DMS53 treated with DMSO at 0.1 percent for 48 hours (cell line): ENCODE results near the gene ARF1.

ENCODE experiments used
- DNase-seq: peaks from one replicate; lab custom pipeline; 2025; ENCODE audit not compliant: unreplicated experiment; lab: John Stamatoyannopoulos, UW

Gene ARF1

DNA sequence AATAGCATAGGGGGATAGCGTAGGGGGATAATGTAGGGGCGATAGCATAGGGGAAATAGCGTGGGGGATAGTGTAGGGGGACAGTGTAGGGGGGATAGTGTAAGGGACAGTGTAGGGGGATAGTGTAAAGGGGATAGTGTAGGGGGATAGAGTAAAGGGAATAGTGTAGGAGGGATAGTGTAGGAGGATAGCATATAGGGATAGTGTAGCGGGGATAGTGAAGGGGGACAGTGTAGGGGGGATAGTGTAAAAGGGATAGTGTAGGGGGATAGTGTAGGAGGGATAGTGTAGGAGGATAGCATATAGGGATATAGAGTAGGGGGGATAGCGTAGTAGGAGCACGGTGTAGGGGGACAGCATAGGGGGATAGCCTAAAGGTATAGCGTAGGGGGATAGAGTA, 14.1 kb upstream of the ARF1 start:
- DNase-seq = no peak

DNA sequence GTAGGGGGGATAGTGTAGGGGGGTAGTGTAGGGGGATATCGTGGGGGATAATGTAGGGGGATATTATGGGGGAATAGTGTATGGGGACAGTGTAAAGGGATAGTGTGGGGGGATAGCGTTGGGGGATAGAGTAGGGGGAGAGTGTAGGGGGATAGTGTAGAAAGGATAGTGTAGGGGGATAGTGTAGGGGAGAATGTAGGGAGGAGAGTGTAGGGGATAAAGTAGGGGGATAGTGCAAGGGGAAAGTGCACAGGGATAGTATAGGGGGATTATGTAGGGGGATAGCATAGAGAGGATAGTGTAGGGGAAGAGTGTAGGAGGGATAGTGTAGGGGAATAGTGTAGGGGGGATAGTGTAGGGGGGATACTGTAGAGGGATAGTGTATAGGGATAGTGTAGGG, 12.3 kb upstream of the ARF1 start:
- DNase-seq = no peak

DNA sequence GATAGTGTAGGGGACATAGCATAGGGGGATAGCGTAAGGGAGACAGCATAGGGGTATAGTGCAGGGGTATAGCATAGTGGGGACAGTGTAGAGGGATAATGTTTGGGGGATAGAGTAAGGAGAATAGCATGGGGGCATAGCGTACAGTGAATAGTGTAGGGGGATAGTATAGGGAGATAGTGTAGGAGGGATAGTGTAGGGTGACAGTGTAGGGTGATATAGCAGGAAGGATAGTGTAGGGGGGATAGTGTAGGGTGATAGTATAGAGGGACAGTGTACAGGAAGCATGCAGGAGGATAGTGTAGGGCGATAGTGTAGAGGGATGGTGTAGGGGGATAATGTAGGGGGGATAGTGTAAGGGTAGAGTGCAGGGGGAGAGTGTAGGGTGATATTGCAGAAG, 11.7 kb upstream of the ARF1 start:
- DNase-seq = no peak

DNA sequence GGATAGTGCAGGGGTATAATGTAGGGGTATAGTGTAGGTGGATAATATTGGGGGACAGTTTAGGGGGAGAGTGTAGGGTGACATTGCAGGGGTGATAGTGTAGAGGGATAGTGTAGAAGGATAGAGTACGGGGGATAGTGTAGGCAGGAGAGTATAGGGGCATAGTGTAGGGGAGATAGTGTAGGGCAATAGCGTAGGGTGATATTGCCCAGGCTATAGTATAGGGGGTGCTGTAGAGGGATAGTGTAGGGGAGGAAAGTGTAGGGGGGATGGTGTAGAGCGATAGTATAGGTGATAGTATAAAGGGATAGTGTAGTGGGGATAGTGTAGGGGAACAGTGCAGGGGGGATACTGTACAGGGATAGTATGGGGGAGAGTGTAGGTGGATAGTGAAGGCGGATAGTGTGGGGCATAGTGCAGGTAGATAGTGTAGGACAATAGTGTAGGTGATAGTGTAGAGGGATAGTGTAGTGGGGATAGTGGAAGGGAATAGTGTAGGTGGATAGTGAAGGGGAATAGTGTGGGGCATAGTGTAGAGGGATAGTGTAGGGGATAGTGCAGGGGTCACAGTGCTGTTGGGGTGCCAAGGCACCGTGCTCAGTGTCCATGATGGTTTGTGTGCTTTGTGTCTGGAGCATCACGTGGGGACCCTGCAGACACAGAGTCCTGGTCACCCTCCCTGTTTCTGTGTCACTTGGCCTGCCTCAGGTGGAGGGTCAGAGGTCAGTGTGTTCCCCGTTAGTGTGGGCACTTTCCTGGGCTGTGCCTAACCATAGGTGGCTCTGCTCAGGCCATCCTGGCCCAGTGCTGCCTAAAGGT, 10.5 kb upstream of the ARF1 start:
- DNase-seq = no peak

DNA sequence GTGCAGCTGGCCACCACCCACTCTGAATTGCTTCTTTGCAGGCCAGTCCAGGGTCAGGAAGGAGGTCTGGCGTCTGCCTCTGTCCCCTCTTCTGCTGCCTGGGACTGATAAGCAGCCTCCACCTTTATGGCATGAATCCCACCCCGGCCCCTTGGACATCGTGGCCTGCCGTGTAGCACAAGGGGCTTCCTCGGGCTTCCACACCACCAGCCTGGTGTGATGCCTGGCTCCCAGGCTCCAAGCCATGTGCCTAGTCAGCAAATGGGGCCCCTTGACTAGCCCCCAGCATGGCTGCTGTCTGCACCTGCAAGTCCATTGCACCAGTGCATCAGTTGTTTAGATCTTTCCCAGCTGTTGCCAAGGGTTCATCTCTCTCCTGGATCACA, 9.9 kb upstream of the ARF1 start:
- DNase-seq = no peak

DNA sequence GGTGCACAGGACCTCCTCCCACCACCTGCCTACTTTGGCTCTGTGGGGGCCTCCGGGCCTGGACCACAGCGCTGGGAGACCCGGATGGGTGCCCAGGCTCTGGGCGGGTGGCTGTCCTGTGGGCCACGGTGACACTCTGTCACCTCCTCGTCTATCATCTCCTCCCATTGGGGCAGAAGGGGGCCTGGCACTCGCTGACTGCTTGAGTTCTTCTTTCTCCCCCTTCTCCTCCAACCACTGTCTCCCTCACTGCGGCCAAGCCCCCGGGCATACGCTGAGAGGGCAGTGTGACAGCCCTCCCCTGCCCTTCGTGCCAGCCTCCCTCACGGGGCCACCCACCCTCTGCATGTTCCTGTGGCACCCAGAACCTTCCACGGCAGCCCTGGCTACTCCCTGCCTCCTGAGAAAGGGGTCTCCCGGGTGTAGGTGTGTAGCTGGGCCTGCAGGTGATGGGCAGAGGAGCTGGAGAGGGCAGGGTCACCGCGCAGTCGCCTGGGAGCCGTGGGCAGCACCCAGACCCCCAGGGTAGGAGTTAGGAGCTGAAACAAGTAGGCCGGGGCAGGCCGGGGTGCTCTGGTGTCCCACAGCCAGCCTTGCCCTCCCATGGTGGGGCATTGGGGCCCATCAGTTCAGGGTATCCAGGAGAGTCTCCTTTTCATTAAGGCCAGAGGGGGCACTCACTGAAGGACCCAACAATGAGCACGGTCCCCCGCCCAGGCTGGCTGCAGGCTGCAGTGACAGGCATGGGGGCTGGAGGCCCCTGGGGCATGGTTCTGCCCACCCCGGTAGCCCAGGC, 9.2 kb upstream of the ARF1 start:
- DNase-seq = no peak

DNA sequence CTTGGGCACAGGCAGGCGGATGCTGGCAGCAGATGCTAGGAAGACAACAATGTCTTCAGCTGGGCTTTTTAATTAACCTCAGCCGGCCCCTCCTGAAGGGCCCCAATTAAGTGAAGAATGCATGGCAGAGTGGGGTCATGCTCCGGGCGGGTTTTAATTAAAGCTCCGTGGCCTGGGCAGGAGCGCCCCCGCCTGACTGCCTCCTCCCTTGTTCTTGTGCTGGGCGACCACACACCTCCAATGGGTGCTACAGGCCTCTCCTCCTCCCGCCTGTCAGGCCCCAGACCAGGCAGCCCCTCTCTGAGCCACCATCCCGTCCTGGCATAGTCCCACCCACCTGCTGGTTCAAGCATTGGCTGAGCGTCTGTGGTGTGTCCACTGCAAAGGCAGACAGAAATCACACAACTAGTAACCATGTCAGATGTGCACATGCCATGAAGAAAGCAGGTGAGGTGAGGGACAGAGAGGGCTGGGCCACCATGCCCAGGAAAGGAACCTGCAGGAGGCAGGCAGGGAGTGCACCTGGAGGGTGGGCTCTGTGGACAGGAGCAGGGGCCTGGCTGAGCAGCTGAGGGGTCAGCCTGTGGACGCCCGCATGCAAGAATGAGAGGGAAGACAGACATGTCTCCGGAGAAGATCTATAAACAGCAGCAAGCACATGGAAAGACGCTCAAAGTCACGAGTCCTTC, 8.5 kb upstream of the ARF1 start:
- no peak for DNase-seq

DNA sequence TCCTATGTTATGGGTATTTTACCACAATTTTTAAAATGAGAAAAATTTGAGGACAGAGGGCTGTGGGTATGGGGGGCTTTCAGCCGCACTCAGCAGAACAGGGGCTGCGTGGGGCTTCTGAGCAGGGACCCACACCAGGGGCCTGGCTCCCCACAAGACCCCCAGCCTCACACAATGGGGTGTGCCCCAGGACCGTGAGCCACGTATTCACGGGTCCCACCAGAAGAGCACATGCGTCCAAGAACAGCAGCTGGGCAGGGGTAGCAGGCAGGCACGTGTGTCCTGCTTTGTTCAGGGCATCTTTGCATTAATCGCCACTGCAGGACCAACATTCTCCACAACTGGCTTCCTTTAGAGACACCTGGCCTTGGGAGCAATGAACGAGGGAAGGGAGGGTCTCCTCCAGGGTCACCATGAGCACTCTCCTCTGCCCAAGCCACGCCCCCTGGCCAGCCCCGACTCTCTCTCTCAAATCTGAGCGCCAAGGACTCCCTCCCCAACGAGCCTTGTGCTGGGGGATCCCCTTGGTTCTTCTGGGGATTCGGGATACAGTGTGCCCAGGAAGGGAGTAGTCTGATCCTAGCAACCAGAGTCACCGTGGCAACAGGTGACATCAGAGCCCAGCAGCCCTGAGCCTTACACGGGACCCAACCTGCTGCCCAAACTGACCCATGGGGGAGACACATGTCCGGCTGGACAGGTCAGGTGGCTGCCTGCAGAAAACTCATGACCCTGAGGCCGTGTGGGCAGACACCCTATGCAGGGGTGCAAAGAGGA, 7.4 kb upstream of the ARF1 start:
- no peak for DNase-seq

DNA sequence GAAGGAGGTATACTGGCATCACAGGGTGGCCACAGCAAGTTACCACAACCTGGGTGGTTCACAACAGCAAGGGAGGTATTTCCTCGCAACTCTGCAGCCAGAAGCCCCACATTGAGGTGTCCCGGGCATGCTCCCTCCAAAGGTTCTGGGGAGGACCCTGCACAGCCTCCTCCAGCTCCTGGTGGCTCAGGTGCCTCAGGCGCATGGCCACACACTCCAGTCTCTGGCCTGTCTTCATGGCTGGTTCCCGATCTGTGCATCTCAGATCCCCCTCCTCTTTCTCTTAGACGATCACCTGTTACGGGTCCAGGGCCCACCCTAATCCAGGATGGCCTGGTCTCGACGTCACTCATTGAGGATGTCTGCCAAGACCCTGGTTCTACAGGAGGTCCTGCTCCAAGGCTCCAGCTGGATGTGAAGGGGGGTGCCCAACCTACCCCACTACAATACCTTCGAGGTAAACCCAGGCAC, 6.7 kb upstream of the ARF1 start:
- no peak for DNase-seq

DNA sequence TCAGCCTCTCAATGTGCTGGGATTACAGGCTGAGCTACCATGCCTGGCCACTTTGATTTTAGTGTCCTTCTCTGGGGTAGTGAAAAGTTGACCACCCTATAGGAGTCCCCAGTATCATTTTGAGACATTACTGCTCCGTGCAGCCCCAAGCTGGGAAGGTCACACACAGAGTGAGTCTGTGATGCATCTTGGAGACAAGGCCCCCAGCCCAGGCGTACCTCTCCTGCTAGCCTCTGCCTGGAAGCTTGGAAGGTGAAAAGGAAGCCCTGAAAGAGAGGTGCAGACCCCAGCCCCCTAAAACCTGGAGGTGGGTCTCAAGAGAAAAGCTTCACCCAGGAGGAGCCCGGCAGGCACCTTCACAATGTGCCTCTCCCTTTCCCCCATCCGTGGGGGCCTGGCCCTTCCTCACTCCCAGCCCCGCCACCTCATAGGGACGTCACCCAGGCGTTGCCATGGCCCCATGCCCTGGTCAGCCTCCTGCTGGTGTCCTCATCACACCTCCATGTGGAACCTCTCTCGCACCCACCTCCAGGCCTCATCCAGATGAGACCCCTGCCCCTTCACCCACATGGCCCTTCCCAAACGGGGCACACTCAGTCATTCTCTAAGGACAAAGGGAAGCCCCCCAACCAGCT, 5.6 kb upstream of the ARF1 start:
- DNase-seq = no peak

DNA sequence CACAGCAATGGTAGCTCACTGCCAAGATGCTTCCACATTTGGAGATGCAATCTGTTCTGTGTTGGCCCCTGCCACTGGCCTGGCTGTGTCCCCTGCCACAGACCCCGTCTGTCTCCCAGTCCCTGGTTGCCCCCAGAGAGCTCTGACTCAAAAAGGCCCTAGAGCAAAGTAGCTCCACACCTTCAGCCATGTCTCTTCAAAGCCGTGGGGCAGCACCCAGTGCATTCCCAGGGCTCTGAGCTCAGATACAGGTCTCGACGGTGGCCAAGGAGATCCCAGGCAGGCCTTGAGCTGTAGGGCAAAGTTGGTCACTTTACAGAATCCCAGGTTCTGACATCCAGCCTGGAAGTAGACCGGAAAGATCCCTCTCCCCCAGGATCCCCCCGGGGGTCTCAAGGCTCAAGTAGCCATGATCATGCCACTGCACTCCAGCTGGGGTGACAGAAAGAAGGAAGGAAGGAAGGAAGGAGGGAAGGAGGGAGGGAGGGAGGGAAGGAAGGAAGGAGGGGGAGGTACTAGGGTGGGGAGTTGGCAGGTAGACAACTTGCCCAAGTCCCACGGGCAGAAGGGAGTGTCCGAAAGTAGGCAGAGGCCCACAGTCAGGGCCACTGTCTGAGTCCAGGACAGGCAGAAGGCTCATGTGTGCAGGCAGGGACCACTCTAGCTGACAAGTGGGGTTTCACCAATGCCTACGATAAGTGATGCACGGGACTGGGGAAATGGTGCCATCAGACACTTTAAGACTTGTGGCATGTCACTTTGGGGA, 4.8 kb upstream of the ARF1 start:
- no peak for DNase-seq

DNA sequence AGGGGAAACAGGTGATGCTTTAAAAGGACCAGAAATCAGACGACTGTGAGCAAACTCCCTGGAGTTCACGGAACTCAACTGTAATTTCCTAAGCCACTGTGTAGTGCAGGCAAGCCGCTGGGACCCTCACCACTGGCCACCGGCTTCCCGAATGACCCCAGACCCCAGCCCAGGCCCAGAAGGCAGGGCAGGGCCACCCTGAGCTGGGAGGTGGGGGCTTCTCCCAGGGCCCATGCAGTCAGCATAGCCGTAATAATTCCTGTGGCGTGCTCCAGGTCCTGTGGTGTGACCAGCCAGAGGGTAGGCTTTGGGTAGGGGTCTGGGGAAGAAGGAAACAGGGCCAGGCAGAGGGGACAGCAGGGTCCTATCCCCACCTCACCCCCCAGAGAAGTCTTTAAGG, 3.5 kb upstream of the ARF1 start:
- DNase-seq = no peak

DNA sequence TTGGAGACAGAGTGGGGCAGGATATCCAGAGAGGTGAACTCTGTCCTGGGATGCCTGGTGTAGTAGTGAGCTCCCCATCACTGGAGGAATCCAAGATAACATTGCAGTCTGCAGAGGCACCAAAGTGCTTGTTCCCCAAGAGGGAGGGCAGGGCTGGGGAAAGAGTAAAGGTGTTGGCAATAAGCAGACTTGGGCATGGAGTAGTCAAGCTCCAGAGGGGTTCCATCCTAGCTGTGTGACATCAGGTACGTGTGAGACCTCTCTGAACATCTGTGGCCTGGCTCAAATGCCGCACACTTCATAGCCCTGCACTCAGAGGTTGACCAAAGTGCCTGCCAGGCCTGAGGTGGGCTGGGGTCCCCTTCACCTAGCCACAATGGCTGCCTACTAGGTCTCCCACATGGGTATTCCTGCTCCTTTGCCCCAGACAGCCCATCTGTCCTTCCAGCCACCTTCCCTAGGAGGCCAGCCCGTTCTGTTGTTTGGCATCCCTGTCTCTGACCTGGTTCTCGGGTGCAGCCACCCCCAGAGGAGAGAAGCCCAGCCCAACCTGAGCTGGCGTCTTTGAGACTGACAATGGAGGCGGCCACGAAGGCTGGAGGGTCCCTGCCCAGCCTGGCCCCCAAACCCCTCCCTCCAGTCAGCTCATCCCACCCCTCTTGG, 2.8 kb upstream of the ARF1 start:
- DNase-seq = no peak

DNA sequence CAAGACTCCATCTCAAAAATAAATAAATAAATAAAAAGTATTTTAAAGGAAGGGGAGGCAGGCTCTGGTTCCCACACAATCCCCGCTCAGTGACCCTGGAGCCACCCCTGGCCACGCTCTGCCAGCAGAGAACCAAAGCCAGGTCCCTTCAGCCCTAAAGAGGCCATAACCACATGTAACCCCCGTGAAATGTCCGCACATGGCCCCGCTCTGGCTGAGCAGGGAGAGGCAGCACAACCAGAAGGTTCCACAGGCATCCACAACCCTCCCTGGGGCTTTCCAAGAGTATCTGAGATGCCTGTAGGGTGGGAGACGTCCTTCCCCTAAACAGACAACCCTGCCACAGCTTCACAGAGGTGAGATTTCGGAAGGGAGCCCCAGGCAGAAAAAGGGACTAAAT, 1.4 kb upstream of the ARF1 start:
- DNase-seq = no peak

DNA sequence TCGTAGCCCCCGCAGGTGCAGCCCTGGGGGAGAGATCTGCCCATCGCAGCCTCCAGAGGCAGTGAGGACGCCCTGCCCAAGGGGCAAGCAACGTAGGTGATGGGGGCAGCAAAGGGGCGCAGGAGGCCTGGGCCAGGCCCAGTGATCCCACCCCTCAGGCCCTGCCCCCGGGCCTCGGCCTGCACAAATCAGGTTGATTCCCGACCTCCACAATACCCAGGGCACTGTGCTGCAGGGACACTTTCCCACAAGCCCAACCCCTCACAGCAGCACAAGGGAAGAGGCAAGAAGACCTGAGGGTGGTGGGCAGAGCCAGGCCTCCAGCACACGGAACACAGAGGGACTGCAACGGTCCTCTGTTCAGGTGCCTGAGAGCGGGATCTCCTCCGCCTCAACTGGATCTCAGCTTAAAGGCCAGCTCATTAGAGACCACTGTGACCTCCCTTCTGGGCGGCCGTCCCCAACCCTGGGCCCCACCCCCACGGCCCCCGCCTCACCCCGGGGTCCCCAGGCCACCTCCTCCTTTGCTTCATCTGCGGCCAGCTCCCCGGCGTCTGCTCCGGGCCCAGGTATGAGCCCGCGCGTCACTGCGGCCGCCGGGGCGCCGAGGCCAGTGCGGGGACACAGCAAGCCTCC, 812 bp upstream of the ARF1 start:
- no peak for DNase-seq

DNA sequence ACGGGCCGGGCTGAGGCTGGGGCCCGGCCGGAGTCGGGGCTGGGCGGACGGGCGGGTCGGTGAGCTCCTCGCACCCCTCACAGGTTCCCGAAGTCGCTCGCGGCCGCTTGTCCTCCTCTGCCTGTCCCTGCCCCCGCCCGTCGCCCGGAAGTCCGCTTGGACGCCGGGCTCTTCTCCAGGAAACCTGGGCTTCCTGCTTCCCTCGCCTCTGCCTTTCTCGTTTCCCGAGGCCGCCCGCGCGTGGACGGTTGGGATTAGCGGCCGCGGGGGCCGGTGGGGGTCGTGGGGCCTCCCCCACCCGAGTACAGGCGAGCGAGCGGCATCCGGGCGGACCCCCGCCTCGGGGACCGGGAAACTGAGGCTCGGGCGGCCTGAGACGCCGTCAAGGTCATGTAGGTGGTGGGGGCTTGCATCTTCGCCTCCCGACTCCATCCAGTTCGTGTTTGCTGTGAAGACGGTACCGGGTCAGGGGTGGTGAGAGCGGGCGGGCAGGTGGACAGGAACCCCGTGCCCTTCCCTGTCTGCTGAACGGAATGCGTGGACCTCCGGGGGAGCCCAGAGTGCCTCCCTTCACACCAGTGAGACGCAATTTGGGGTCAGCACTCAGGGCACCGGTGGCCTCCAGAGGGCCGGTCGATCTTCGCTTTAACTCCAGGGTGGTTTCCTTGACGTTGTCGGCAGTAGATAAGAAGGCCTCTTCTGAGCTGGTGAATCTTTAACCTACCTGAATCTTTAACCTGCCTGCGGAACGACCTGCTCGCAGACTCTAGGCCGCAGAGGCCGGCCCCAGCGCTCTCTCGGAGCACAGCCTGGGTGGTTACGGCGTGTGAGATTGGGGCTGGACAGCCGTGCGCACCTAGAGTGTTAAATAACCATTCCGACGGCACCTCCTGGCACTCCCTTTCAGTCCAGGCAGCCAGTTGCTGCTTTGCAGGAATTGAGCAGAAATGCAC, 686 bp downstream of the ARF1 start:
- no peak for DNase-seq

DNA sequence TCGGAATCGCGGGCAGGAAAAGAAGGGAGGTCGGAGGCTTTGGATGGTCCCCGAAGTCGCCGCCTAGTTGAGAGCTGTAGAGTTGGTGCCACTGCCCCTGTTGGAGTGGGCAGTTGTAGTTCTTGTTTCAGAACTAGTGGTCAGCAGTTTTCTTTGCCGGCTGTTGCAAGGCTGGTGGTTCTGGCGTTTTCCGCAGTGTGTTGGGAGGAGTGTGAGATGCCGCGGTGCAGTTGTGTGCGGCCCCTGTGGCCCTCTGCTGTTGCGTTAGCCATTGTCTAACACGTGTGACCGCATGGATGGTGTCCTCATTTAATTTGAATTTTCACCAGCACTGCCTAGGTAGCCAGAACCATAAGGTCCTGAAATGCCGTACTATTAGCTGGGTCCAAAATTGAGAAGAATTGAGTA, 1.4 kb downstream of the ARF1 start:
- DNase-seq = no peak

DNA sequence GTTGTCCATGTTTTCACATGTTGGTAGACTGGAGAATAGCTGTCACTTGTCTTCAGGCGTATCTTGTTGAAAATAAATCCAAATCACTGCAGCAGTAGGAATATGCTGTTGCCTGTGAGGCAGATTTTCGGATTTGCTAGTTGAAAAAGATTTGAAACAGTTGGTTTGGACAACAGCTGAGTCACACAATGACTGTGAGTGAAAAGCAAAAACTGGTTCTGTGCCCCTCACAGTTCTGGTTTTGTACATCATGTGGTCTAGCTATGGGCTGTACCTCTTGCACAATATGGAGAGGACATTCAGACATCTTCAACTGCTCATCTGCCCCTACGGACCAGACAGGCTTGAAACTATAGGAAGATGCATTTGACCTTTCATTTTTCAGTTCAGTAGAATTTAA, 1.8 kb downstream of the ARF1 start:
- DNase-seq = no peak
